GM12891 (cell line): ENCODE data around the gene GARS1.

Experiments
- POLR2A ChIP-seq: IDR thresholded peaks from 2 replicates; pipeline ENCODE4 v1.6.1; 2011; ENCODE audit warnings: low read depth, low read length, control low read depth
- POLR2AphosphoS5 ChIP-seq: IDR thresholded peaks from 2 replicates; pipeline ENCODE4 v1.6.1; 2011; ENCODE audit warnings: low read depth, low read length, control low read depth
- TAF1 ChIP-seq: IDR thresholded peaks from 2 replicates; pipeline ENCODE4 v1.6.1; 2011; ENCODE audit warnings: low read depth, low read length, control low read depth

- TF ChIP-seq POLR2A (no peak), TAF1 (no peak), POLR2AphosphoS5 (no peak)
Observed at GRCh38 chr7:30556840-30557239, 37.8 kb upstream of the GARS1 start.
